HAP-1 (cell line): Measurements from ENCODE around the gene GIMAP8.
"Not testable (repeated sequence)": the region's sequence is repeated elsewhere in the genome, so short reads cannot be mapped to it uniquely, and the experiment has no call there.

ENCODE experiments used
- DNase-seq, 2 experiments: peaks; one replicate each; pipeline ENCODE4 v3.0.0-alpha.2; 2016 to 2020; ENCODE audit warnings: low spot score in 2 of 2
- H3K27me3 ChIP-seq: fragments of 250-450 bp; sonication (Bioruptor Pico); 2 replicates; pipeline ENCODE4 v1.5.1; 2020; ENCODE audit warnings: low read depth, mild to moderate bottlenecking, moderate library complexity
- H3K36me3 ChIP-seq: fragments of 250-450 bp; sonication (Bioruptor Pico); replicated peaks from 2 replicates; pipeline ENCODE4 v1.5.1; 2020; ENCODE audit warnings: mild to moderate bottlenecking
- H3K4me1 ChIP-seq: fragments of 250-450 bp; sonication (Bioruptor Pico); 2 replicates; pipeline ENCODE4 v1.5.1; 2020; ENCODE audit warnings: mild to moderate bottlenecking
- H3K4me3 ChIP-seq: fragments of 250-450 bp; sonication (Bioruptor Pico); 2 replicates; pipeline ENCODE4 v1.5.1; 2020; ENCODE audit warnings: mild to moderate bottlenecking, moderate library complexity
- H3K9me3 ChIP-seq: fragments of 250-450 bp; sonication (Bioruptor Pico); 2 replicates; pipeline ENCODE4 v1.5.1; 2020; ENCODE audit warnings: mild to moderate bottlenecking, moderate library complexity
- in situ Hi-C: fragments of 300-500 bp; cut with MboI; formaldehyde crosslinking; loops from 3 replicates; pipeline ENCODE4 v1.14.3; 2020; ENCODE audit warnings: low sequenced_read_pairs, inconsistent platforms, mixed read lengths

The GIMAP8 gene

DNA sequence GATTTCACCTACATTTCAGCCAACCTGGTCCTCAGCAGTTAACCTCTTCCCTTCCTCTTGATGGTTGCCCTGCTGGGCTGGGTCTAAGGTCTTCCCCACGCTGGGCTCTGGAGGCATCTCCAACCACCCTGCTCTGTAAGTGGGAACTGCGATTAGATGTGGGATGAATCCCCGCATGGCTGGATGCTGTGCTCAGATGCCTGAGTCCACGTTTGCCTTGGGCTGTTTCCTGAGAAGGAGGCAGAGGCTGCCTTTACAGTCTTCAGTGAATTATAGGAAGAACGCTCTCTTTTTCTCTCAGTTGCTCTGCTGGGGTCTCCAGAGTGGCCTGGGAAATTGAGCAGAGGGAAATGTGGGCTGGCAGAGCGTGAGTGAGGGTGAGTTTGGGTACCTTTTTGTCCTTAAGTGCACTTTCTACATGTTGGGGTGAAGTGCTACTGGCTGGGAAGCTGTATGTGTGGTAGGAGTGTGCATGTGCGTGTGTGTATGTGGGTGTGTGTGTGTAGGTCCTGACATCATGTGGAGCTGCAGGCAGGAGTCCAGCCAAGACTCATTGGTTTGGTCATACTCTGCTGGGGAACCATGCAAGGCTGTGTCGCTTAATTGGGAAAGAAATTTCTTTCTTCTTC, 1.5 kb downstream of the GIMAP8 start:
- H3K4me3 ChIP-seq, result no peak overlapping the region
- H3K27me3 ChIP-seq, result peaks cover 21% of the 10 kb centered on the region
- no peaks in the 10 kb centered on the region for H3K4me1 ChIP-seq
- H3K36me3 ChIP-seq, result no peaks in the 10 kb centered on the region
- no peak for DNase-seq
- in situ Hi-C loops, result no loop called here
- H3K9me3 ChIP-seq, result no peaks in the 10 kb centered on the region

DNA sequence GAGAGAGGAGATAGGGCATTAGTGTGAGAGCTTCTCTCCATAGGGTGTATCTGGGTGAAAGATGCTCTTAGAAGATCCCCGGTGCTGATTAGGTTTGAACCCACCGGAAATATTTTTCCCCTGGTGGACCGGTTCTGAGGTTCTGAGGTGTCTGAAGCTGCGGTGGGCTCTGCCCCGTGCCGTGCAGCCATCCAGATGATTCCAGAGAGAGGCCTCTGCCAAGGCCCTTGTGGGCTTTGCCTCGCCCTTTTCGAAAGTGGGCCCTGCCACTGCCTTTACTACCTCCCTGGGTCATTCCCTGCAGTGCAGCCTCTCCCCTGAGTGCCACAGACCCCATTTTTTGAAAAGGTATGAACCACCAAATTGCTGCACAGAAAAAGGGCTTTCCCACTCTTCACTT, 2.8 kb downstream of the GIMAP8 start:
- peaks cover 21% of the 10 kb centered on the region for H3K27me3 ChIP-seq
- no peak for DNase-seq
- H3K9me3 ChIP-seq, result no peaks in the 10 kb centered on the region
- H3K36me3 ChIP-seq, result no peaks in the 10 kb centered on the region
- in situ Hi-C loops, result no loop called here
- H3K4me1 ChIP-seq, result no peaks in the 10 kb centered on the region
- H3K4me3 ChIP-seq, result no peak overlapping the region

- in situ Hi-C loops, result no loop called here
- Histone ChIP-seq H3K27me3 (peaks cover 20% of the 10 kb centered on the region), H3K4me1 (no peaks in the 10 kb centered on the region), H3K9me3 (no peaks in the 10 kb centered on the region), H3K4me3 (no peak overlapping the region), H3K36me3 (no peaks in the 10 kb centered on the region)
- no peak for DNase-seq
Measured at GRCh38 chr7:150453892-150454291, 3.5 kb downstream of the GIMAP8 start.

DNA sequence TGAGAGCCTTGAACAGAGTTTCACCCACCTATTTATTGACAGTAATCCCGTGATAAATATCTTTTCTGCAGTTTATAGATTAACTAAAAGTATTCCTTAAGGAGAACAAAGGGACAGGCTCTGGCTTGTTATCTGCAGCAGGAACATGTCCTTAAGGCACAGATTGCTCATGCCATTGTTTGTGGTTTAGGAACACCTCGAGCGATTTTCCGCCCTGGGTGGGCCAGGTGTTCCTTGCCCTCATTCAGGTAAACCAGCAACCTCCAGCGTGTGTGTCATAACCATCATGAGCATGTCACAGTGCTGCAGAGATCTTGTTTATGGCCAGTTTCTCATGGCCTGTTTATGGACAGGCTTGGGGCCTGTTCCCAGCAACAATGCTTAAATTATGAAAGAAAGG, 6.6 kb downstream of the GIMAP8 start:
- H3K4me1 ChIP-seq, H3K36me3 ChIP-seq, H3K27me3 ChIP-seq, H3K4me3 ChIP-seq, H3K9me3 ChIP-seq, in situ Hi-C loops, DNase-seq: not testable (repeated sequence)

- H3K36me3 ChIP-seq, result no peaks in the 10 kb centered on the region
- no peak overlapping the region for H3K4me3 ChIP-seq
- H3K27me3 ChIP-seq, result no peaks in the 10 kb centered on the region
- no peaks in the 10 kb centered on the region for H3K4me1 ChIP-seq
- in situ Hi-C loops, result no loop called here
- no peaks in the 10 kb centered on the region for H3K9me3 ChIP-seq
- DNase-seq, result no peak
Measured at GRCh38 chr7:150458235-150458634, 7.8 kb downstream of the GIMAP8 start.

DNA sequence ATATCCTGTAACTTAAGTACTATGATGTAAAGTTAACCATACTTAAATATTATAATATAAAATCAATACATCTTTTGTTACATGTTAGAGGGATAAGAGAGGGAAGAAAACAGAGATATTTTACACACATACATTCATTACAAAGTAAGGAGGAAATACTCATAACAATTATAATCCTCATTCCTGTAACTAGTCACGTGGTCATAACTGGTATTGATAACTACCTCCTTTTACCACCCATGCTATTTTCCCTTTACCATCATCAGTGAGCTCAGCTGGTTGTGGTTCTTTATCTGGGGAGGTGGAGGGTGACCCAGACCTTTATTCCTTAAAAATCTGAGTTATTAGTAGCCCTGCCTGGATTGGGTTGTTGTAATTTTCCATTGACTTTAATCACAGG, 8.3 kb downstream of the GIMAP8 start:
- no peak for DNase-seq
- Histone ChIP-seq H3K36me3 (no peaks in the 10 kb centered on the region), H3K27me3 (no peaks in the 10 kb centered on the region), H3K4me3 (no peak overlapping the region), H3K9me3 (no peaks in the 10 kb centered on the region), H3K4me1 (no peaks in the 10 kb centered on the region)
- in situ Hi-C loops, result no loop called here

GRCh38 chr7:150461520-150461919, 11.1 kb downstream of the GIMAP8 start:
- DNase-seq, result no peak
- no peaks in the 10 kb centered on the region for H3K27me3 ChIP-seq
- no peaks in the 10 kb centered on the region for H3K9me3 ChIP-seq
- H3K36me3 ChIP-seq, result no peaks in the 10 kb centered on the region
- H3K4me1 ChIP-seq, result no peaks in the 10 kb centered on the region
- no peak overlapping the region for H3K4me3 ChIP-seq
- in situ Hi-C loops, result no loop called here

GRCh38 chr7:150462413-150462812, 12.0 kb downstream of the GIMAP8 start:
- Histone ChIP-seq H3K36me3 (no peaks in the 10 kb centered on the region), H3K4me3 (no peak overlapping the region), H3K9me3 (no peaks in the 10 kb centered on the region), H3K4me1 (no peaks in the 10 kb centered on the region), H3K27me3 (no peaks in the 10 kb centered on the region)
- in situ Hi-C loops, result no loop called here
- DNase-seq, result no peak

- H3K9me3 ChIP-seq, result no peaks in the 10 kb centered on the region
- H3K4me3 ChIP-seq, result no peak overlapping the region
- H3K4me1 ChIP-seq, result no peaks in the 10 kb centered on the region
- no peak for DNase-seq
- in situ Hi-C loops, result no loop called here
- H3K36me3 ChIP-seq, result no peaks in the 10 kb centered on the region
- no peaks in the 10 kb centered on the region for H3K27me3 ChIP-seq
Measured at GRCh38 chr7:150463461-150463860, 13.0 kb downstream of the GIMAP8 start.

DNA sequence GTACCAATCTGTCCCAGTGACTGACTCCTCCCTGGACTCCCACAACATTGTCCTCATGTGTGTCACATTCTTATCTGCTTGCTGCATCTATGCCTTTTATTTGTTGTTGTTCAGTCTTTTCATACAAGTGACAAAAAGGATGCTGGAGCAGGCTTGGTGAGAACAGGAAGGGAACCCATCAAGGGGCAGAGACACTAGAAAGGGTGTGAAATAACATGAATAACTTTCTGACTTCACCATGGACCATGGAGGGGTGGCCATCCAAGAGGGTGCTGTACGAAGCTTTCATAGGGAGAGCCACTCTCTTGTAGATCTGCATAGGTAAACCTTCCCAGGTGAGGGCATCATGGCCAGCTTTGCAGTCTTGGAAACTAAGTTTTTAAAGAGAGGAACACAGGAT, 14.5 kb downstream of the GIMAP8 start:
- Histone ChIP-seq H3K4me1 (no peaks in the 10 kb centered on the region), H3K27me3 (no peaks in the 10 kb centered on the region), H3K9me3 (no peaks in the 10 kb centered on the region), H3K36me3 (no peaks in the 10 kb centered on the region), H3K4me3 (no peak overlapping the region)
- in situ Hi-C loops, result no loop called here
- DNase-seq, result no peak

GRCh38 chr7:150465414-150465813, 15.0 kb downstream of the GIMAP8 start:
- in situ Hi-C loops, result no loop called here
- Histone ChIP-seq H3K27me3 (no peaks in the 10 kb centered on the region), H3K9me3 (no peaks in the 10 kb centered on the region), H3K4me3 (no peak overlapping the region), H3K36me3 (no peaks in the 10 kb centered on the region), H3K4me1 (no peaks in the 10 kb centered on the region)
- no peak for DNase-seq

- H3K36me3 ChIP-seq, result no peaks in the 10 kb centered on the region
- no peaks in the 10 kb centered on the region for H3K27me3 ChIP-seq
- no peak for DNase-seq
- no peaks in the 10 kb centered on the region for H3K9me3 ChIP-seq
- H3K4me1 ChIP-seq, result no peaks in the 10 kb centered on the region
- in situ Hi-C loops, result no loop called here
- no peak overlapping the region for H3K4me3 ChIP-seq
Measured at GRCh38 chr7:150466477-150466876, 16.0 kb downstream of the GIMAP8 start.

DNA sequence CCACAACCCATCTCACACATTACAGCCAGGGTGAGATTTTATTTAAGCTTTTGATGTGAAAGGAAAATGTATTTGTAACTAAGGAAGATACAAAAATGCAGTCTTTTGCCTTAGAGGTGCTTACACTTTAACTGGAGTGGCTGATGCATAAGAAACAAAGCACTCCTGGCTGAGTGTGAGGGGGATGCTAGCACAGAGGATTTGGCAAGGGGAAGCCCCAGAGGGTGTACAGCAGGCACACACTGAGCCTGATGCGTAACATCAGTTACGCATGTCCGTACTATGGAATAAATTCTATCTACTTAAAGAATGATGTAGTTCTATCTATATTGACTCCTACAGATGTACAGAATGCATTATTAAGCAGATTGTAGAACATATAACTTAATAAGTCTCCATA, 17.8 kb downstream of the GIMAP8 start:
- in situ Hi-C loops, result no loop called here
- H3K9me3 ChIP-seq, result no peaks in the 10 kb centered on the region
- no peak for DNase-seq
- H3K27me3 ChIP-seq, result no peaks in the 10 kb centered on the region
- no peak overlapping the region for H3K4me3 ChIP-seq
- H3K36me3 ChIP-seq, result no peaks in the 10 kb centered on the region
- no peaks in the 10 kb centered on the region for H3K4me1 ChIP-seq

DNA sequence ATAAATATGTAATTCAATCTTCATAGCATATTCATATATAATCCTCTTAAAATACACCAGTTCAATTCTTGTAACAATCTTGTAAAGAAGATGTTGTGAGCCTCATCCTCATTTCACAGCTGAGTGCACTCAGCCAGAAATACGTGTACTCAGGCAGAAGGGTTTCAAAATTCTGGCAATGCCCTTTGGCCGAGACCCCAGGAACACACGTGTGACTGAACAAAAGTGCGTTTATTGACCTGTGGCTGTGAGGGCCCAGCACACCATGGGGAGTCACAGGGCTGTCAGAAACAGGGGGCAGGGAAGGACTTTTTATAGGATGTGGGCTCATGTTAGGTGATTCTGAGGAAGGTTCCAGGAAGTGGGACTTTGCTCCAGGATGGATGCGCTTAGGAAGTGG, 21.5 kb downstream of the GIMAP8 start:
- H3K4me1 ChIP-seq, result no peaks in the 10 kb centered on the region
- H3K36me3 ChIP-seq, result no peaks in the 10 kb centered on the region
- no peaks in the 10 kb centered on the region for H3K9me3 ChIP-seq
- in situ Hi-C loops, result no loop called here
- H3K27me3 ChIP-seq, result no peaks in the 10 kb centered on the region
- H3K4me3 ChIP-seq, result no peak overlapping the region
- no peak for DNase-seq

GRCh38 chr7:150473902-150474301, 23.5 kb downstream of the GIMAP8 start:
- Histone ChIP-seq H3K9me3 (no peaks in the 10 kb centered on the region), H3K4me1 (no peaks in the 10 kb centered on the region), H3K27me3 (no peaks in the 10 kb centered on the region), H3K36me3 (no peaks in the 10 kb centered on the region), H3K4me3 (no peak overlapping the region)
- no peak for DNase-seq
- in situ Hi-C loops, result no loop called here
